ENCODE results near the gene NCKAP5L.

NCKAP5L gene

GRCh38 chr12:49789992-49790391 is 38.2 kb downstream of the NCKAP5L start:
- Histone ChIP-seq H2AFZ (ENCODE audit: low read length) (no peak overlapping the region), H3K27ac (ENCODE audit: low read length) (no peak overlapping the region), H3K4me2 (ENCODE audit: low read depth, low read length) (no peak overlapping the region), H3K36me3 (replicated peaks; ENCODE audit: insufficient read depth, low read length) (no peaks in the 10 kb centered on the region), H4K20me1 (ENCODE audit: insufficient read depth, low read length) (no peaks in the 10 kb centered on the region), H3F3A (ENCODE audit: insufficient read depth, low read length) (no peaks in the 10 kb centered on the region), H3K4me3 (ENCODE audit: low read length) (no peak overlapping the region), H3K79me2 (ENCODE audit: low read length) (no peaks in the 10 kb centered on the region), H3K9me3 (replicated peaks; ENCODE audit: insufficient read depth, low read length) (no peaks in the 10 kb centered on the region), H3K9ac (ENCODE audit: low read length) (no peak overlapping the region), H3K4me1 (ENCODE audit: low read length) (no peaks in the 10 kb centered on the region), H3K27me3 (replicated peaks; ENCODE audit: insufficient read depth, low read length) (peaks cover 11% of the 10 kb centered on the region), H3K9me2 (replicated peaks; ENCODE audit: insufficient read depth, low read length) (no peaks in the 10 kb centered on the region)
- no peak for TF ChIP-seq EZH2 (optimal IDR thresholded peaks at IDR 0.05; ENCODE audit: low read depth, low read length)
- no peak for TF ChIP-seq EZH2phosphoT487 (IDR thresholded peaks at IDR 0.05; ENCODE audit: low read length)
- TF ChIP-seq CTCF (IDR thresholded peaks at IDR 0.05; ENCODE audit: low read length) = no peak
- no peak for DNase-seq

GRCh38 chr12:49787672-49788071 is 40.5 kb downstream of the NCKAP5L start:
- no peak for DNase-seq
- Histone ChIP-seq H4K20me1 (ENCODE audit: insufficient read depth, low read length) (no peaks in the 10 kb centered on the region), H3K4me1 (ENCODE audit: low read length) (no peaks in the 10 kb centered on the region), H3K4me2 (ENCODE audit: low read depth, low read length) (no peak overlapping the region), H3K9me3 (replicated peaks; ENCODE audit: insufficient read depth, low read length) (no peaks in the 10 kb centered on the region), H2AFZ (ENCODE audit: low read length) (no peak overlapping the region), H3F3A (ENCODE audit: insufficient read depth, low read length) (no peaks in the 10 kb centered on the region), H3K36me3 (replicated peaks; ENCODE audit: insufficient read depth, low read length) (no peaks in the 10 kb centered on the region), H3K27ac (ENCODE audit: low read length) (no peak overlapping the region), H3K27me3 (replicated peaks; ENCODE audit: insufficient read depth, low read length) (peaks cover 11% of the 10 kb centered on the region), H3K9me2 (replicated peaks; ENCODE audit: insufficient read depth, low read length) (no peaks in the 10 kb centered on the region), H3K9ac (ENCODE audit: low read length) (no peak overlapping the region), H3K4me3 (ENCODE audit: low read length) (no peak overlapping the region), H3K79me2 (ENCODE audit: low read length) (no peaks in the 10 kb centered on the region)
- TF ChIP-seq CTCF (IDR thresholded peaks at IDR 0.05; ENCODE audit: low read length) (no peak), EZH2phosphoT487 (IDR thresholded peaks at IDR 0.05; ENCODE audit: low read length) (no peak), EZH2 (optimal IDR thresholded peaks at IDR 0.05; ENCODE audit: low read depth, low read length) (no peak)

- Histone ChIP-seq H3K9me3 (replicated peaks; ENCODE audit: insufficient read depth, low read length) (no peaks in the 10 kb centered on the region), H3K36me3 (replicated peaks; ENCODE audit: insufficient read depth, low read length) (no peaks in the 10 kb centered on the region), H3K4me3 (ENCODE audit: low read length) (no peak overlapping the region), H3K4me1 (ENCODE audit: low read length) (no peaks in the 10 kb centered on the region), H2AFZ (ENCODE audit: low read length) (no peak overlapping the region), H3K9me2 (replicated peaks; ENCODE audit: insufficient read depth, low read length) (no peaks in the 10 kb centered on the region), H3K27me3 (replicated peaks; ENCODE audit: insufficient read depth, low read length) (no peaks in the 10 kb centered on the region; the same call in 1 of the 2 replicates), H4K20me1 (ENCODE audit: insufficient read depth, low read length) (no peaks in the 10 kb centered on the region), H3K27ac (ENCODE audit: low read length) (no peak overlapping the region), H3F3A (ENCODE audit: insufficient read depth, low read length) (no peaks in the 10 kb centered on the region), H3K9ac (ENCODE audit: low read length) (no peak overlapping the region), H3K79me2 (ENCODE audit: low read length) (no peaks in the 10 kb centered on the region), H3K4me2 (ENCODE audit: low read depth, low read length) (no peak overlapping the region)
- DNase-seq = no peak
- TF ChIP-seq CTCF (IDR thresholded peaks at IDR 0.05; ENCODE audit: low read length) (no peak), EZH2 (optimal IDR thresholded peaks at IDR 0.05; ENCODE audit: low read depth, low read length) (no peak), EZH2phosphoT487 (IDR thresholded peaks at IDR 0.05; ENCODE audit: low read length) (no peak)
Measured at GRCh38 chr12:49784756-49785409, 43.3 kb downstream of the NCKAP5L start.

Data from MM.1S (cell line).